GM10248 (cell line): ENCODE measurements around the gene LSMEM2.
"Not testable (repeated sequence)": the region's sequence is repeated elsewhere in the genome, so short reads cannot be mapped to it uniquely, and the experiment has no call there.

Experiments used
- CTCF ChIA-PET: fragments of 300-600 bp; sonication (Branson Sonifier 250); formaldehyde crosslinking; extraction: SDS; loops from one replicate; lab custom pipeline; 2021; ENCODE audit warnings: antibody characterized with exemption; lab: Yijun Ruan, JAX
- POLR2A ChIA-PET: fragments of 350-650 bp; sonication (Branson Sonifier 250); formaldehyde crosslinking; extraction: SDS; loops from one replicate; lab custom pipeline; 2020; ENCODE audit warnings: antibody characterized with exemption; lab: Yijun Ruan, JAX
- DNase-seq: peaks from one replicate; pipeline ENCODE4 v3.0.0; 2012; ENCODE audit errors: extremely low spot score
- CTCF ChIP-seq: IDR thresholded peaks from 2 replicates; pipeline ENCODE4 v1.5.1; 2012; ENCODE audit warnings: mild to moderate bottlenecking, low read depth; ENCODE audit errors: extremely low read depth, missing control alignments, control extremely low read depth

Gene LSMEM2

GRCh38 chr3:50261505-50261904, 17.4 kb upstream of the LSMEM2 start:
- ChIA-PET CTCF (interaction anchor here (0.9 to 9.4 kb wide), 8 partner anchors 9 to 147 kb away, joined by 3 to 152 read pairs (median 36); partner anchors contain the start of genes GNAT1, SEMA3B and TUSC2), POLR2A (no interaction called here)
- DNase-seq: no peak
- TF ChIP-seq CTCF: no peak

GRCh38 chr3:50262200-50262599, 16.7 kb upstream of the LSMEM2 start:
- POLR2A ChIA-PET: not testable (repeated sequence)
- CTCF ChIA-PET: interaction anchor here (4.0 to 9.4 kb wide), 4 partner anchors 8 to 69 kb away, joined by 30 to 152 read pairs (median 64); partner anchors contain the start of genes GNAT1 and SEMA3B

GRCh38 chr3:50262778-50263177, 16.1 kb upstream of the LSMEM2 start:
- no peak for TF ChIP-seq CTCF
- CTCF ChIA-PET: interaction anchor here (0.7 to 2.1 kb wide), 6 partner anchors 9 to 68 kb away, joined by 3 to 9 read pairs (median 4); no protein-coding TSS in a partner anchor
- POLR2A ChIA-PET: interaction anchor here (1.3 kb wide), 1 partner anchor 16 kb away, joined by 3 read pairs; no protein-coding TSS in a partner anchor
- DNase-seq: no peak

More at GRCh38 chr3:50262200-50262599, 16.7 kb upstream of the LSMEM2 start:
- DNase-seq: not testable (repeated sequence)

GRCh38 chr3:50263478-50264382, 15.2 kb upstream of the LSMEM2 start:
- CTCF ChIA-PET: interaction anchor here (0.7 to 4.6 kb wide), 8 partner anchors 8 to 71 kb away, joined by 3 to 19 read pairs (median 4); no protein-coding TSS in a partner anchor
- POLR2A ChIA-PET: interaction anchor here (0.6 to 1.3 kb wide), 4 partner anchors 17 to 1021 kb away, joined by 3 to 5 read pairs (median 4); no protein-coding TSS in a partner anchor

GRCh38 chr3:50264383-50264963, 14.4 kb upstream of the LSMEM2 start:
- ChIA-PET CTCF (interaction anchor here (1.2 to 4.6 kb wide), 7 partner anchors 7 to 72 kb away, joined by 3 to 19 read pairs (median 5); no protein-coding TSS in a partner anchor), POLR2A (interaction anchor here (0.6 kb wide), 1 partner anchor 38 kb away, joined by 3 read pairs; no protein-coding TSS in a partner anchor)
- TF ChIP-seq CTCF: no peak
- DNase-seq: no peak

More at GRCh38 chr3:50263478-50264382, 15.2 kb upstream of the LSMEM2 start:
- TF ChIP-seq CTCF: no peak
- no peak for DNase-seq

GRCh38 chr3:50264964-50265485, 13.9 kb upstream of the LSMEM2 start:
- POLR2A ChIA-PET: no interaction called here
- no peak for TF ChIP-seq CTCF
- CTCF ChIA-PET: interaction anchor here (0.7 to 4.6 kb wide), 6 partner anchors 9 to 73 kb away, joined by 3 to 19 read pairs (median 3); no protein-coding TSS in a partner anchor
- DNase-seq: no peak
